GM18909 (cell line): ENCODE data around the gene ZNG1A.
A peak's percentile ranks its signal among the peaks of the same experiment; 100 is the strongest.
"Not testable (repeated sequence)": the region's sequence is repeated elsewhere in the genome, so short reads cannot be mapped to it uniquely, and the experiment has no call there.

Experiments used
- ATAC-seq: cut with Tn5 transposase; IDR thresholded peaks from one replicate; pipeline ENCODE4 v1.9.1; 2021; ENCODE audit warnings: mild to moderate bottlenecking; ENCODE audit not compliant: unreplicated experiment, poor library complexity

The ZNG1A gene

DNA sequence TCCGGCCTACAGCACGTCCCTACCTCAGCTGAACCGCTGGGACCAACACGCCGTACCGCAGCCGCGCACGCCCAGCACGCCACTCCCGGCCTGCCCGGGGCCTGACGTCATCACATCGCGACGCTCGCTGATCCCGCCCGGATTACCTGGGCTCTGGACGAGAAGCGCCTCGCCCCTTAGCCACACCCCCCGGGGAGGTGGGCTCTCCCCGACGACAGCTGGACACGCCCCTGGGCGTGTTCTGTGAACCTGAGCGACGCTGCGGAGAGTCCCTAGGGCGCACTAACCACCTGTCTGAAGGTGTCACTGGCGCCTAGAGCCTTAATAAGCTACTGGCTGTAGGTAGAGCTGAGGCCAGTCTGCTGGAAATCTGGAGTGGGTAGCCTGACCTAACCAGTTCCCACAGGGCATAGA lies at the start of gene ZNG1A:
Gene ZNG1A (minus strand): TSS at position 87 of the 414 bp plus-strand sequence. CDS start 87 bp downstream, outside the sequence.
- ATAC-seq: not testable (repeated sequence)

GRCh38 chr9:227860-228259 lies 49.0 kb upstream of the ZNG1A start:
- ATAC-seq: no peak

GRCh38 chr9:224582-225520 lies 46.0 kb upstream of the ZNG1A start:
- no peak for ATAC-seq

DNA sequence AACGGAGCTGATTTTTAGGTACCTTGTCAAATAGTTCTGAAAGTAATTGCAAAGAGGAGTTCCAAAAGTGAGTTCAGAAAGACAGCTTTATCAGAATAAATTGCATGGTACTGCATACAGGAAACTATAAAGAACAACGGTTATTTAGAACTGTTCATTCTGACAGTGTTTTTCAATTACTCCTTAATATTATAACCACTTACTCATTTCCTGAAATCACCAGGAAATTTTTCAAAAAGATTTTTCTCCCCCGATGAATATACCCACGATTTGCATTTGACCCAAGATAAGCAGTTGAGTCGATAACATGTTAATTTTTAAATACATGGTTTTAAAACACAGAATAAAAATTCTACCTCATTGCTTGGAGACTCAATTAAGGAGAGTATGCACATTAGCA lies 45.2 kb upstream of the ZNG1A start:
- no peak for ATAC-seq

GRCh38 chr9:223152-223551 lies 44.3 kb upstream of the ZNG1A start:
- no peak for ATAC-seq

DNA sequence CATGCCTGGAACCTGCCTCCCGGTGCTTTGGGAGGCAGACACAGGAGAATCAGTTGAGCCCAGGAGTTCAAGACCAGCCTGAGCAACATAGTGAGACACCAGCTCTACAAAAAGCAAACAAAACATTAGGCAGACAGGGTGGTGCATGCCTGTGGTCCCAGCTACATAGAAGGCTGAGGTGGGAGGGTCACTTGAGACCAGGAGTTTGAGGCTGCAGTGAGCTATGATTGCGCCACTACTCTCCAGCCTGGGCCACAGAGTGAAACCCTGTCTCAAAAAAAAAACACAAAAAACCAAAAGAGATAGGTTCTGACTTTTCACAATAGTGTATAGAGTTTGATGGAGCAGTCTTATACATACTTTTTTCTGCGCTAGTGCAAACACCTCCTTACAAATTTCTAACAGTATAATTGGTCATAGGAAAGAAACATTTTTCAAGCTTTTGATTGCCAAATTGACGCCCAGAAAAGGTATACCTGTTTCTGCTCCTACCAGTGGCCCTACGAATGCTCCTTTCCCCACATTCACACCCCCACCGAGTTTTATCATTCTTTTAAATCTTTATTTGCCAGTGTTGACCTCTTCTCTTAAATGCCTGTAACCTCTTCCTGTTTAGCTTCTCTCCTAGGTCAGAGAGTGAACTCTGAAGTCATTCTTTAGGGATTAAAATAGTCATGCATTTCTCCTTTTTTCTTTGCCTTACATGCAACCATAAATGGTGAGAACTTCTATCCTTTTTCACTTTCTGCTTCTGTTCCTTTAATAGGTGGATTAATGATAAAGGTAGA lies 43.3 kb upstream of the ZNG1A start:
- ATAC-seq: no peak

DNA sequence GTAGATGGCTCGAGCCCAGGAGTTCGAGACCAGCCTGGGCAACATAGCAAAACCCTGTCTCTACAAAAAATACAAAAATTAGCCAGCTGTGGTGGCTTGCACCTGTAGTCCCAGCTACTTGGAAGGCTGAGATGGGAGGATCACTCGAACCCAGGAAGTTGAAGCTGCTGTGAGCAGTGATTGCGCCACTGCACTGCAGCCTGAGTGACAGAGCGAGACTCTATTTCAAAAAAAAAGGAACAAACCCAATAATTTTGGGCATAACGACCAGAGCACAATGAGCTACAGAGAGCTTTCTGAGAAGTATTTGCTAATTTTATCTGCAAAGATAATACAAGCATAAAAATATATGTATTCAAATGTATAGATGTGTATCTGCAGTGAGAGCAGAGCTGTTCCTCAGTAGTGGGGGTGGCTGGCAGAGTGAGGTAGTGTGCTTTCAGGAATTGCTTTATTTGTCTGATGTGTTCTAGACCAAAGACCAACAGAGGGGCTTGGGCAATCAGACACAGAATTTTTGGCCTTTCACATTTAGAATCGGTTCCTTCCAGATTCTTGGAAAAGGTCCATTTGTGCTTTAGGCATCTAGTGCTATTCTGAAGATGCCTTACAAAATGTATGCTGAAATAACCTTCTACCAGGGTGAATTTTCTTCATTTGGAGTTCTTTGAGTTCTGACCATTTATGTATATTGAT lies 41.0 kb upstream of the ZNG1A start:
- no peak for ATAC-seq

DNA sequence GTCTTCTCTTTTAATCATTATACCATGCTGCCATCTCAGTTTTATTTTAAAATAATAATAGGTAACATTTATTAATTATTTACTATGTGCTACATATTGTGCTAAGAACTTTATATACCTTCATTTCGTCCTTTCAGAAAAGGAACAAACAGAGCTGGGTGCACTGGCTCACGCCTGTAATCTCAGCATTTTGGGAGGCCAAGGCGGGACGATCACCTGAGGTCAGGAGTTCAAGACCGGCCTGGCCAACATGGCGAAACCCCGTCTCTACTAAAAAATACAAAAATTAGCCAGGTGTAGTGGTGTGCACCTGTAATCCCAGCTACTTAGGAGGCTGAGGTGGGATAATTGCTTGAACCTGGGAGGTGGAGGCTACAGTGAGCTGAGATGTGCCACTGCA lies 40.2 kb upstream of the ZNG1A start:
- not testable (repeated sequence) for ATAC-seq

GRCh38 chr9:217950-218349 lies 39.1 kb upstream of the ZNG1A start:
- no peak for ATAC-seq

DNA sequence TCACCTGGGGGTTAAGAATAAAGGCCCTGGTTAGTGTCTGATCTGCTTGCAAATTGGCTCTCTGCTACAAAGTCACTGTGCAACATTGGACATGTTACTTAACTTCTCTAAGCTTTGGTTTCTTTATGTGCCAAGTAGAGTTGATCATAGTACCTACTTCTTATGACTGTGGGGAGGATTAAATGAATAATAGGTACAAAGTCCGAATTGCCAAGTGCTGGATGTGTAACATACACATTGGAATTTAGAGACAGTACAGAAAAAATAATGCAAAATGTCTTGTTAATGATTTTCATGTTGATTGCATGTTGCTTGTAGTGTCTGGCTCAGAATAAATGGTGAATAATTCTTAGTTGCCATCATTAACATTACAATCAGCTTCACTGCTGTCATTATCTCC lies 38.0 kb upstream of the ZNG1A start:
- ATAC-seq: no peak

DNA sequence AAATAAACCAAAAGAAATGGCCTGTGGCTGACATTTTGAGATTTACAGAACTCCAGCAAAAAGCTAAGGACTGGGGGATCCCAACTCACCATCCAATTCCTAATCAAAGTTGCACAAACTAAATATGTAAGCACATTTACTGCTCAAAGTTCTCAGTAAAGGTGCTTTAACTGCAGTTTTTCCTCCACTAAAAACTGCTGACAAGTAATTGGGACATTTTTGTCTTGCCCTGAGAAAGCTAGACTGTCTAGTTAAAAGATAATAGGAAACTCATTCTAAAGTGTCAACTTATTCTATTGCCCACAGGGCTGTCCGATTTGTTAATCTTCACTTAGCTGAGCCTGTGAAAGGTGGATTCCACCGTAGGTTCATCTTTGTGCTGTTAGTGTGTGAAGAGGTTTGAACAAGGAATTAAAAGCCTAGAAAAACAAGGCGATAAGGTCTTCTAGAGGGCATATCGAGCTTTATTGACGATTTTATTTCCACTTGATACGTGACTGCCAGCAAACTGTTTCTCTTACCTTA lies 36.8 kb upstream of the ZNG1A start:
- no peak for ATAC-seq

- ATAC-seq: peak; percentile 92
Observed at GRCh38 chr9:214648-215493, 36.0 kb upstream of the ZNG1A start, which contains the start of gene DOCK8. DOCK8 (plus strand) TSS chr9:214865; CDS start chr9:214977, 112 bp downstream.

- no peak for ATAC-seq
Observed at GRCh38 chr9:214351-214647, 35.4 kb upstream of the ZNG1A start.

DNA sequence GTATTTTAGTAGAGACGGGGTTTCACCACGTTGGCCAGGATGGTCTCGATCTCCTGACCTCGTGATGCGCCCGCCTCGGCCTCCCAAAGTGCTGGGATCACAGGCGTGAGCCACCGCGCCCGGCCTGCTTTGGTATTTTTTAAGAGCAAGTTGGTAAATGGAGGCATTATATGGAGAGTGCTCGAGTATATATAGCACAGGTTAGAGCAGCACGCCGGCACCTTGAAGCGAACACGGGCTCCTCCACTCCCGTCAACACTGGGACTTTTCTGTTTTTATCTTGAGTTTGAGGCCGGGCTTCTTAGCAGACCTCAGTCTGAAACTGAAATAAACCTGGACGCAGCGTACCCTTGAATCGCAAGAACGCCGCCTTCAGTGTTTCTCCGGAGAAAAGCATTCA lies 35.0 kb upstream of the ZNG1A start:
- ATAC-seq: not testable (repeated sequence)

GRCh38 chr9:212297-212696 lies 33.4 kb upstream of the ZNG1A start:
- ATAC-seq: no peak

- ATAC-seq: no peak
Observed at GRCh38 chr9:211557-211956, 32.7 kb upstream of the ZNG1A start.

DNA sequence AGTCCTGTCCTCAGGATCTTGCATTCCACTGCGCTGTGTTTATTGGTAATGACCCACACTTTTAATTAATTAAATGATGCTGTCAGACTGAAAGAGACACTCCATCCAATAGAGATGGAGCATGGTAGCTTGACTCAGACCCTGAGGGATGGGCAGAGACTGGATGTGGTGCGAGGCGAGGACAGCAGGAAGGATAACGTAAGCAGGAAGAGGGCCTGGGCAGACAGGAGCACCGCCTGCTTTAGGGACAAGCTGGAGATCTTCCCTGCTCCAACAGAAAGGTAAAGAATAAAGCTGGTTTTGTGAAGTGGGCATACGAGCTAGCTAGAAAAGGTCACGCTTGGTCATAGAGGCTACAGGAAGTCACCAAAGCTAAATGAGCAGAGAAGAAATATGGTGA lies 32.2 kb upstream of the ZNG1A start:
- ATAC-seq: no peak

- ATAC-seq: no peak
Observed at GRCh38 chr9:209143-209758, 30.4 kb upstream of the ZNG1A start.

DNA sequence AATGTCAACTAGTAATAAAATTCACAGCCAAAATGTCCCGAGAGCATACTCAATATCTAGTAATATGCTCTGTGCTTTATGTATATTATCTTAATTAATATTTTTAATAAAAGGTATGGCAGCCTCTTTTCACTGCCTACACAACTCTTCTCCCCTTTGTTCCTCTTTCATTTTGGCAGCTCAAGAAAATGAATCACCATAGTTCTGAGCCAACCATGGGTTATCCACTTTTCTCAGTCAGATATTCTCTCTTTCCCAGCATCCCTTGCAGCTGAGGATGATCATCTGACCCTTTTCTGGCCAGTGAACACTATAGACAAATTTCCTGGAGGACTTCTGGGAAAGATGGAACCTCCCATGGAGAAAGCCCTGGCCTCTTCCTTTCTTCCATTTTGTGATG lies 27.6 kb upstream of the ZNG1A start:
- ATAC-seq: no peak
